H1 (cell line): ENCODE data around the gene TLCD5.

Source experiments
- BCL11A ChIP-seq, 2 experiments: IDR thresholded peaks; one replicate each; pipeline ENCODE4 v1.6.1; 2011; ENCODE audit warnings: low read depth in 2 of 2, low read length in 2 of 2, mild to moderate bottlenecking in 2 of 2
- MAX ChIP-seq: IDR thresholded peaks from 2 replicates; pipeline ENCODE4 v1.6.1; 2012; ENCODE audit warnings: inconsistent platforms
- POLR2A ChIP-seq, 2 experiments: IDR thresholded peaks; 1 replicate in 1 of 2; 2 replicates in 1 of 2; pipeline ENCODE4 v1.6.1; 2011; ENCODE audit warnings: low read depth in 2 of 2, low read length in 2 of 2, mild to moderate bottlenecking in 2 of 2; ENCODE audit errors: control extremely low read depth in 1 of 2
- RFX5 ChIP-seq: IDR thresholded peaks from 2 replicates; pipeline ENCODE4 v1.6.1; 2011; ENCODE audit warnings: low read depth, low read length, improper control_type of control experiment, borderline replicate concordance
- RNF2 ChIP-seq: fragments of 200-900, 300-1000 bp; sonication (generic); IDR thresholded peaks from 2 replicates; pipeline ENCODE4 v1.7.1; 2016; ENCODE audit warnings: borderline replicate concordance, low read depth, mild to moderate bottlenecking, antibody characterized with exemption, low read length; ENCODE audit not compliant: poor library complexity, severe bottlenecking; ENCODE audit errors: missing control alignments
- SIX5 ChIP-seq: IDR thresholded peaks from 2 replicates; pipeline ENCODE4 v1.6.1; 2011; ENCODE audit warnings: mild to moderate bottlenecking, low read depth, low read length
- SP1 ChIP-seq: IDR thresholded peaks from 2 replicates; pipeline ENCODE4 v1.6.1; 2011; ENCODE audit warnings: low read depth, low read length
- SP4 ChIP-seq: IDR thresholded peaks from 2 replicates; pipeline ENCODE4 v1.6.1; 2012; ENCODE audit warnings: low read length, inconsistent platforms
- SUZ12 ChIP-seq: fragments of 200-600 bp; sonication (generic); IDR thresholded peaks from 2 replicates; pipeline ENCODE4 v1.6.1; 2012; ENCODE audit warnings: mild to moderate bottlenecking, inconsistent platforms, low read length, moderate library complexity, mixed read lengths
- TBP ChIP-seq: IDR thresholded peaks from 2 replicates; pipeline ENCODE4 v1.6.1; 2011; ENCODE audit warnings: low read depth, low read length, improper control_type of control experiment
- YY1 ChIP-seq: IDR thresholded peaks from 2 replicates; pipeline ENCODE4 v1.6.1; 2011; ENCODE audit warnings: low read depth, mild to moderate bottlenecking, low read length
- ZNF274 ChIP-seq: IDR thresholded peaks from 2 replicates; pipeline ENCODE4 v1.7.0; 2012; ENCODE audit warnings: low read length, borderline replicate concordance; ENCODE audit errors: extremely low read depth
- TF ChIP-seq, protein P1 (sequence below), 3 experiments: IDR thresholded peaks; 1 replicate in 2 of 3; 2 replicates in 1 of 3; pipeline versions ENCODE4 v1.5.1 to v1.6.1; 2011; ENCODE audit warnings: low read length in 3 of 3, mild to moderate bottlenecking in 3 of 3, inconsistent platforms in 2 of 3, low read depth in 1 of 3, moderate library complexity in 1 of 3; ENCODE audit not compliant: insufficient read depth in 1 of 3; ENCODE audit errors: control extremely low read depth in 1 of 3

DNA sequence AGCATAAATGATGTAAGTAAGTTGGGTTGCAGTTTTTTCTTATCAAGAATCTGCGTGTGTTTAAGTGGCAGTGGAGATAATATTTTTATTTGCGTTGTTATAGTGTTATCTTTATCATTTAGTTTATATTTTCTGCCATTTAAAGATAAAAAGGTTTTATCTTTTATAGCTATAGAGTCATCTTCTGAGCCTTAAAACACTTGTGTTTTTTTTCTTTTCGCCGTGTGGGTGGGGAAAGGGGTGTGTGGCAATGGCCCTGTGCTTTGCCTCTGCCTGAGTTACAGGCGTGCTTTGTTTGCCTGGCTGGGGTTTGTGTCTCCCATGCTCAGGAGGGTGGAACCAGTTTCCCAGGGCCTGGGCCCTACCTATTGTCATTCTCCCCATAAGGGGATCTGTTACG, 27.3 kb downstream of the TLCD5 start:
- TF ChIP-seq SUZ12 (no peak), RFX5 (no peak), MAX (no peak), ZNF274 (no peak), BCL11A (IDR thresholded peaks at IDR 0.05; ENCODE audit: low read depth in 2 of 2, low read length in 2 of 2) (no peak), TBP (no peak), RNF2 (no peak), SIX5 (no peak), YY1 (no peak), SP4 (no peak), POLR2A (IDR thresholded peaks at IDR 0.05; ENCODE audit: control extremely low read depth in 1 of 2, low read depth in 2 of 2, low read length in 2 of 2) (no peak), SP1 (no peak)
- TF ChIP-seq, protein P1, sequence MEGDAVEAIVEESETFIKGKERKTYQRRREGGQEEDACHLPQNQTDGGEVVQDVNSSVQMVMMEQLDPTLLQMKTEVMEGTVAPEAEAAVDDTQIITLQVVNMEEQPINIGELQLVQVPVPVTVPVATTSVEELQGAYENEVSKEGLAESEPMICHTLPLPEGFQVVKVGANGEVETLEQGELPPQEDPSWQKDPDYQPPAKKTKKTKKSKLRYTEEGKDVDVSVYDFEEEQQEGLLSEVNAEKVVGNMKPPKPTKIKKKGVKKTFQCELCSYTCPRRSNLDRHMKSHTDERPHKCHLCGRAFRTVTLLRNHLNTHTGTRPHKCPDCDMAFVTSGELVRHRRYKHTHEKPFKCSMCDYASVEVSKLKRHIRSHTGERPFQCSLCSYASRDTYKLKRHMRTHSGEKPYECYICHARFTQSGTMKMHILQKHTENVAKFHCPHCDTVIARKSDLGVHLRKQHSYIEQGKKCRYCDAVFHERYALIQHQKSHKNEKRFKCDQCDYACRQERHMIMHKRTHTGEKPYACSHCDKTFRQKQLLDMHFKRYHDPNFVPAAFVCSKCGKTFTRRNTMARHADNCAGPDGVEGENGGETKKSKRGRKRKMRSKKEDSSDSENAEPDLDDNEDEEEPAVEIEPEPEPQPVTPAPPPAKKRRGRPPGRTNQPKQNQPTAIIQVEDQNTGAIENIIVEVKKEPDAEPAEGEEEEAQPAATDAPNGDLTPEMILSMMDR (IDR thresholded peaks at IDR 0.05; ENCODE audit: control extremely low read depth in 1 of 3, insufficient read depth in 1 of 3, low read depth in 1 of 3, low read length in 3 of 3): no peak
